ENCODE measurements around the gene TMEM243.
A peak's percentile ranks its signal among the peaks of the same experiment; 100 is the strongest.

TMEM243 gene

DNA sequence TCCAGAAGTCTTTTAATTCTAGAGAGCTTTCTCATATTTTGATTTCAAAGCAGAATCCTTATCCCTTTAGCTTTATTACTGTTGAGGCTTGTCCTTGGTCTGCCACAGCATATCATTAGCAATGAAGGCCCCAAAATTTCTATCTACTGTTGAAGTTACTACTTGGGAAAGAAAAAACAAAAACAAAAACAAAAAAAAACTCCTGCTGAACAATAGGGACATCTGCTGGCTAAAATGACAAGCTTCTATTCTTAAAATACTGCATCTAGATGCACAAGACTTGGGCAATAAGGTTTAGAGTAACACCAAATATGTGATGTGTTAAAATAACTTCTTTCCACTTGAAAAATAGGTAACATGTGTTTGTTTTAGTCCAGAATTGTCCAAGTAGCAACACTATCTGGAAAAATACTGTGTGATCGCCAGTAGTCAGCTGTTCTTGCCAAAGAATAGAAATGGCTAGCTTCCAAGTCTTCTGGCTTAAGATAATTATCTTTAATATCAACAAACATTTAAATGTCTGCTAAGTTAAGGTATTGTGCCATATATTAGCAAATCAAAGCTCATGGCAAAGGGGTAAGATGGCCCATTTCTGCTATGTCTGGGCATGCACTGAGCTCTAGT is 71.1 kb downstream of the TMEM243 start:
- in situ Hi-C loops (cut with MboI; ENCODE audit: low pct_unique_long_range_greater_than_20kb, low sequenced_read_pairs, unreplicated experiment) = loop anchor here (10.0 kb wide), 1 partner anchor 214 kb away; no protein-coding TSS in a partner anchor

DNA sequence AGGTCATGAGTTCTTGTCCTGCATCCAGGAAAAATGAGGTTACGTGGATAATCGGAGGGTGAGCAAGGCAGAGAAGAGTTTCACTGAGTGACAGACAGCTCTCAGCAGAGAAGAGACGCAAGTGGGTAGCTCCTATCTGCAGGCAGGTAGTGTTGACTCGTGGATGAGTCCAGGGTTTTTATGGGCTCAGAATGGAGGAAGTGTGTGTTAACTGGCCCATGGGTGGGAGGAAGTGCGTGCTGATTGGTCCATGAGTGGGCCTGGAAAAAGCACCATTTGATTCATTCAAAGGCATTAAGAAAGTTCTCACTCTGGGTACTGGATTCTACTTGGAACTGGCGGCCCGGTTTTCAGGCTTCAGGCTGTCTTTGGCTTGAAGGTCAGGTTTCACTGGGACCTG is 72.0 kb downstream of the TMEM243 start:
- TF ChIP-seq, protein P1, sequence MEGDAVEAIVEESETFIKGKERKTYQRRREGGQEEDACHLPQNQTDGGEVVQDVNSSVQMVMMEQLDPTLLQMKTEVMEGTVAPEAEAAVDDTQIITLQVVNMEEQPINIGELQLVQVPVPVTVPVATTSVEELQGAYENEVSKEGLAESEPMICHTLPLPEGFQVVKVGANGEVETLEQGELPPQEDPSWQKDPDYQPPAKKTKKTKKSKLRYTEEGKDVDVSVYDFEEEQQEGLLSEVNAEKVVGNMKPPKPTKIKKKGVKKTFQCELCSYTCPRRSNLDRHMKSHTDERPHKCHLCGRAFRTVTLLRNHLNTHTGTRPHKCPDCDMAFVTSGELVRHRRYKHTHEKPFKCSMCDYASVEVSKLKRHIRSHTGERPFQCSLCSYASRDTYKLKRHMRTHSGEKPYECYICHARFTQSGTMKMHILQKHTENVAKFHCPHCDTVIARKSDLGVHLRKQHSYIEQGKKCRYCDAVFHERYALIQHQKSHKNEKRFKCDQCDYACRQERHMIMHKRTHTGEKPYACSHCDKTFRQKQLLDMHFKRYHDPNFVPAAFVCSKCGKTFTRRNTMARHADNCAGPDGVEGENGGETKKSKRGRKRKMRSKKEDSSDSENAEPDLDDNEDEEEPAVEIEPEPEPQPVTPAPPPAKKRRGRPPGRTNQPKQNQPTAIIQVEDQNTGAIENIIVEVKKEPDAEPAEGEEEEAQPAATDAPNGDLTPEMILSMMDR (IDR thresholded peaks at IDR 0.05; ENCODE audit: extremely low read depth, insufficient read depth, missing control alignments) = no peak
- in situ Hi-C loops (cut with MboI; ENCODE audit: low pct_unique_long_range_greater_than_20kb, low sequenced_read_pairs, unreplicated experiment) = loop anchor here (10.0 kb wide), 1 partner anchor 213 kb away; no protein-coding TSS in a partner anchor
- no peak for DNase-seq (ENCODE audit: low spot score)

More for the DNA sequence above, 71.1 kb downstream of the TMEM243 start:
- TF ChIP-seq, protein P1 (IDR thresholded peaks at IDR 0.05; ENCODE audit: extremely low read depth, insufficient read depth, missing control alignments) = peak; percentile 56
- peak; percentile 50 for DNase-seq (ENCODE audit: low spot score)

DNA sequence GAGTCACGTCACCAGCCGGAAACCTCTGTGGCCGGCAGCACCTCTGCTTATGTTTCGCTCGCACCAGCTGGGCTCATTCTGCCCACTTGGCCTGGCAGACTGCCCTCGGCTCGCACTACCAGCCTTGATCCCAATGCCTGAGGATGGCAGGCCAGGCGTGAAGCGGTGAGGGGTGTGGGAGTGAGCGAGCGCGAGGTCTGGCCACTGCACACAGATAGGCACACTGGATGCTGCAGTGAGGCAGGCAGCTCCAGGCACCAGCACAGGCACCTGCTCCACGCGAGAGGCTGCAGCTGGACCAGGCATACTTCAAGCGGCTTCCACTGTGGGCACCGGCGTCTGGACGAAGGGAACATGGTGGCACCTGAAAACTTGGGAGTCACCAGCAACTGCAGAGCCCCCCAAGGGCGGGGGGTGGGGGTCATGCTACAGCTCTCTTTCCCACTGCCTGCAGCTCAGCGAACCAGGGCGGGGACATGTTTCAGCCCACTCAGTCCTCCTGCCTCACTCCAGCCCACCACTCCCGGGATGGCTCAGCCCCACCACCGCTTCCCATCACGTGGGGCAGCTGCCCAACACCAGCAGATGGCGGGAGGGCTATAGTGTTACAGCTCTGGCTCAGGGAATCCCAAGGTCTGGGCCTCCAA is 72.7 kb downstream of the TMEM243 start:
- TF ChIP-seq, protein P1 (IDR thresholded peaks at IDR 0.05; ENCODE audit: extremely low read depth, insufficient read depth, missing control alignments) = no peak
- in situ Hi-C loops (cut with MboI; ENCODE audit: low pct_unique_long_range_greater_than_20kb, low sequenced_read_pairs, unreplicated experiment) = loop anchor here (10.0 kb wide), 1 partner anchor 212 kb away; no protein-coding TSS in a partner anchor
- no peak for DNase-seq (ENCODE audit: low spot score)
